KG1 (cell line): ENCODE measurements around the gene NETO2.
"Not testable (repeated sequence)": the region's sequence is repeated elsewhere in the genome, so short reads cannot be mapped to it uniquely, and the experiment has no call there.

Experiments used
- DNase-seq: peaks from one replicate; lab custom pipeline; 2025; lab: John Stamatoyannopoulos, UW

The NETO2 gene

GRCh38 chr16:47065766-47066688 is 77.7 kb downstream of the NETO2 start:
- DNase-seq, result no peak

GRCh38 chr16:47064775-47065174 is 79.0 kb downstream of the NETO2 start:
- DNase-seq, result no peak

DNA sequence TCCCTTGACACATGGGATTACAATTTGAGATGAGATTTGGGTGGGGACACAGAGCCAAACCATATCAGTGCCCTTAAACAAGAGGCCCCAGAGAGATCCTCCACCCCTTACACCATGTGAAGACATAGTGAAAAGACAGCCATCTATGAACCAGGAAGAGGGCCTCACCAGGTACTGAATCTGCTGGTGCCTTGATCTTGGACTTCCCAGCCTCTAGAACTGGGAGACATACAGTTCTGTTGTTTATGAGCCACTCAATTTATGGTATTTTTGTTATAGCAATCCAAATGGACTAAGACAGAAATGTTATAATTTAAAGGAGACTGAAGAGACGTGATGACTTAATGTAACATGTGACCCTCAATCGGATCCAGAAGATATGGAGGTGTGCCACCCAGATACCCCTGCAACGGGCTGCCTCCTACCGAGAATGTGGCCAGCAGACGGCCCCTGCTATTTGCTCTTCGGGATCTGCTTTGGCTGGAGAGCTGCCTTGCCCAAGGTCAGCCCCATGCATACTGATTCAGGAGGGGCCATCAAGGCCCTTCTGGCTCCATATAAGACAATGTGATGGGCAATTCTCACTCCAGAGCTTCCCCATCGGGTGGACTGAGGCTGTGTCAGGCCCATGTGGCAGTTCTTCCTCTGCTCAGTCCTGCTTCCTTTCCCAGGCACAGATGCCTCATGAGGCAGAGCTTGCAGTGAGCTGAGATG is 80.6 kb downstream of the NETO2 start:
- no peak for DNase-seq

DNA sequence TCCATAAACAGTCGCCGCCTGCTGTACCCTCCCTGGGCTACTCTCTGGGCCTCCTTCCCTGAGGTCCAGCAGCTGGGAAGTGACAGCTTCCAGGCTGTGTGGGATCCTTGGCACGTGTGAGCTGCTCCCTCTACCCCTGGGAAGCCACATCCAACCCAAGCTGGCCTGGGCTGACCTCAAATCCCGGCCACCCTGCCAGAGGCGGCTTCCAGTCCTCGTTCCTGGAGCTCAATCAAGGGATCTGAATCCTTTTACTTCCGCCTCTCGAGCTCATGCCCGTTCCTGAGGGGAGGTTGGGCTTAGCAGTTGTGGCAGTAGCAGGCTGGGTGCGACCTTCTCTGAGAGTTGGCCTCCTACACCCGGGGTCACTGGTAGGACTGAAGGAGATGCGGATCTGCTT is 82.5 kb downstream of the NETO2 start:
- DNase-seq, result no peak

- DNase-seq, result no peak
These were observed 83.1 kb downstream of the NETO2 start for GRCh38 chr16:47060596-47060995.

DNA sequence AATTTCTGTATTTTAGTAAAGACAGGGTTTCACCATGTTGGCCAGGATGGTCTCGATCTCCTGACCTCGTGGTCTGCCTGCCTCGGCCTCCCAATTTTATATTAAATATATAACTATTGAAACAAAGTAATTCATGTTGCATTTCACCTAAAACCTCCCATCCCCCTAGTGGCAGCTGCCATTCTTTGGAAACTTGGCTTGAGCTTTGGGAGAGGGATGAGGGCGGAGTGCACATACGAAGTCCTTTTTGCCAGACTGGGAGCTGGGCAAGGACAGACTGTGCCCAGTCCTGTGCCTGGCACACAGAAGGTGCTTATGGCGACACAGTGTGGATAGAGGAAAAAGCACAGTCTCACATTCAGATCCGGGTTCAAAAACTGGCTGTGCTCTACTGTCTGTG is 83.8 kb downstream of the NETO2 start:
- DNase-seq, result no peak

DNA sequence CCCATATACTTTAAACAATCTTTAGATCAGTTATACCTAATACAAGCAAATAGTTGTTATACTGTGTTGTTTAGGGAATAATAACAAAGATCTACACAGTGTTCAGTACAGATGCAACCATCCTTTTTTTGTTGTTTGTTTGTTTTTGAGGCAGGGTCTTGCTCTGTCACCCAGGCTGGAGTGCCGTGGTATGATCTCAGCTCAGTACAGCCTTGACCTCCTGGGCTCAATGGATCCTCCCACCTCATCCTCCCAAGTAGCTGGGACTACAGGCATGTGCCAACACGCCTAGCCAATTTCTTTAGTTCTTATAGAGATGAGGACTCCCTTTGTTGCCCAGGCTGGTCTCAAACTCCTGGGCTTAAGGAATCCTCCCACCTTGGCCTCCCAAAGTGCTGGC is 84.6 kb downstream of the NETO2 start:
- DNase-seq, result not testable (repeated sequence)

GRCh38 chr16:47058295-47059086 is 85.3 kb downstream of the NETO2 start:
- DNase-seq, result no peak

DNA sequence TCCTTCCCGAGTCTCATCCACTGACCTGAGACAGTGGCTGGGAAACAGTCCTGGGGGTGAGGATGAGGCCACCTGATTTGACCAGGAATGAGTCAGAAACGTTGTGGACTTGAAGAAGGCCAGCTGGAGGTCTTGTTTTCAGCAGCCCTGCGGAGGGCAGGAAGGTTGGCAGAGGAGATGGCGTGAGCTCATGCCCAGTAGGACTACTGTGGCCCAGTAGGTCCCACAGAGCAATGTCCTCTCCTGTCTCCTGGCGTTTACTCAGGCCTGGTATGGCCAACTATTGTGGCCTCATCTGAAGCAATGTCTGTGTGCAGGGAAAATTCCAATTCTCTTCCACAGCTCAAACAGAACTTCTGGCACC is 86.1 kb downstream of the NETO2 start:
- DNase-seq, result no peak

DNA sequence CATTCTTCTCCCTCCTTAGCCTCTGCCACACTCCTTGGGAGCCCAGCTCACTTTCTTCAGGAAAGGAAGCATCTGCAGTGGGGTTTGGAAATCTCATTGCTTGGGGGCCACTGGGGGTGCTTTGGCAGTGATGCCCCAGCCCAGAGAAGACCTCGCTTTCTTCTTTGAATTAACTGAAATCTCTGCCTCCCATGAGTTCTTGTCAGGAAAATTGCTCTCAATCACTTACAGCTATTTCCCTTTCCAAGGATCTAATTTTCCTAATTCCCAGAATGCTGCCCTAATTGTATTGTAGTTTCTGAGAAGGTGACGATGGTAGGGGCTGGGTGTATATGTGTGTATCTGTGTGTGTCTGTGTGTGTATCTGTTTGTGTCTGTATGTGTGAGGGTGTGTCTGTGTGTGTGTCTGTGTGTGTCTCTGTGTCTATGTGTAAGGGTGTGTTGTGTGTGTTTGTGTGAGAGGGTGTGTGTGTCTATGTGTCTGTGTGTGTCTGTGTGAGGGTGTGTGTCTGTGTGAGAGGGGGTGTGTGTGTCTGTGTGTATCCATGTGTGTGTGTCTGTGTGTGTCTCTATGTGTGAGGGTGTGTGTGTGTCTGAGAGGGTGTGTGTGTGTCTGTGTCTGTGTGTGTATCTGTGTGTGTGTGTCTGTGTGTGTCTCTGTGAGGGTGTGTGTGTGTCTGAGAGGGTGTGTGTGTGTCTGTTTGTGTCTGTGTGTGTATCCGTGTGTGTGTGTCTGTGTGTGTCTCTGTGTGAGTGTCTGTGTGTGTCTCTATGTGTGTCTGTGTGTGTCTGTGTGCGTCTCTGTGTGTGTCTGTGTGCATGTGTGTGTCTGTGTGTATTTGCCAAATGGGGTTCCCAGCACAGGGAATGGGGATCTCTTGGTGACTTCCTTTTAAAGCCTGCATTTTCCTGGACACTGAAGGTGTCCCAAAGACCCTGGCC is 86.8 kb downstream of the NETO2 start:
- no peak for DNase-seq

DNA sequence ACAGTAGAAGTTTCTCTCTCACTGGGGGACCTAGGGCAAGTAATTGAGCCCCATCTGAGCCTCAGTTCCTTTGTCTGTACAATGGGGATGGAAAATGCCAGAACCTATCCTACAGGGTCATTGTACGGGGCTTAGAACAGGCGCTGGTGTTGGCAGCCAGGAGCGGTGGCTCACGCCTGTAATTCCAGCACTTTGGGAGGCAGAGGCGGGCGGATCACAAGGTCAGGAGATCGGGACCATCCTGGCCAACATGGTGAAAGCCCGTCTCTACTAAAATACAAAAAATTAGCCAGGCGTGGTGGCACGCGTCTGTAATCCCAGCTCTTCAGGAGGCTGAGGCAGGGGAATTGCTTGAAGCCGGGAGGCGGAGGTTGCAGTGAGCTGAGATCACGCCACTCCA is 87.7 kb downstream of the NETO2 start:
- not testable (repeated sequence) for DNase-seq

DNA sequence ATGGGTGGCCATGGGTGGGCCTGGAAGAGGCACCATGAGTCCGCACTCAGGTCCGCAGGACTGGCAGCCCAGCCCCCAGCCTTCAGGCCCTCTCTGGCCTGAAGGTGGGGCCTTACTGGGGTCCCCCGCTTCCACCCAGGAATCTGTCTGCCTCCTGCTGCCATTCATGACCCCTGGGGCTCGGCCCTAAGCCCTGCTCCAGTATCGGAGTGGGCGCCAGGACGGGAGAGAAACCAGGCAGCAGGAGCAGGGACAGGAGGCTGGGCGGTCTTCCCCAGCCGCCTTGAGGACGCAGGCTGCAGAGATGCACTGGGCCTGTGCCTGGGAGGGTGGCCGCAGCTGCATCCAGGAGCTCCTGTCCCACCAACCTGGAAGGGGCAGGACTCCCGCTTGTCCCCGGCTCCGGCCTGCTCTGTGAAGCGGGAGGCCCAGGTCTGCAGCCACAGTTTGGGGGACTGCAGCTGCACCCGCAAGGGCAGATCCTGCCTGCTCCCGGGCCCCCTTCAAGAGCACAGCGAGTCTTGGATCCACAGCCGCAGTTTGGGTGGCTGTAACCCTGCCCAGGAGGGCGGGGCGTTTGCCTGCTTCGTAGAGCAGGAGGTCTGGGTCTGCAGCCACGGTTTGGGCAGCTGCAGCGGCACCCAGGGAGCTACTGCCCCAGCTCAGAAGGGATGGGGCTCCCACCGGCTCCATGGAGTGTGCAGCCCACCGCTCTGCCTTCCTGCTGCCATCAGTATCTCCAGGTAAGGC is 88.4 kb downstream of the NETO2 start:
- DNase-seq, result no peak

DNA sequence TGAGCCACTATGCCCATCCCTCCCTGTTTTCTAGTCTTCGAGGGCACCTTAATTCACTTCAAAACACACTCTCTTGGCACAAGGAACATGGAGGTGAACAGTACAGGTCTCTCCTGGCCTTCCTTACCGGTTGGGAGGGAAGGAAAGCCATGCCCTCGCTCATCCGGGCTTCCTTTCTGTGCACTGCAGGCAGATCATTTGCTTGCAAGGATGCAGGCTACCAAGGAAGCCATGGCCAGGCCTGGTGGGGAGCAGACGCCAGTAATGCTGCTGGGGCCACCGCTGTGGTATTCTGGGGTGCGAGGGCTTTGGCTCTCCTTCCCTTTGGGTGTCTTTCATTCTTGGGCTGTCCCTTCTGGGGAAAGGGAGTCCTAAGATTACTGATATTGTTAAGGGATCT is 89.4 kb downstream of the NETO2 start:
- no peak for DNase-seq

DNA sequence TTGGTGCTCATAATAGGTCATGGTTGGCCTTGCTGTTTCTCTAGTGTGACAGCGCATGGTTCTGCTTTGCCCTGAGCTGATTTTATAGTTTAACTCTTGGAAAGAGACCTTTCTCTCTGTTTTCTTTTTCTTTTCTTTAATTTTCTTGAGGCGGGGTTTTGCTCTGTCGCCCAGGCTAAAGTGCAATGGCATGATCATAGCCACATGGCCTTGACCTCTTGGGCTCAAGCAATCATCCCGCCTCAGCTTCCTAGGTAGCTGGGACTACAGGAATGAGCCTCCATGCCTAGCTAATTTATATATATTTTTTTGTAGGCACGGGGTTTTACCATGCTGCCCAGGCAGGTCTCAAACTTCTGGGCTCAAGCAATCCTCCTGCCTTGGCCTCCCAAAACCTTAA is 89.8 kb downstream of the NETO2 start:
- no peak for DNase-seq

- DNase-seq, result no peak
These were observed 90.8 kb downstream of the NETO2 start for GRCh38 chr16:47052666-47053640.

- DNase-seq, result no peak
These were observed 92.7 kb downstream of the NETO2 start for GRCh38 chr16:47051031-47051430.

GRCh38 chr16:47049901-47050583 is 93.7 kb downstream of the NETO2 start:
- no peak for DNase-seq

DNA sequence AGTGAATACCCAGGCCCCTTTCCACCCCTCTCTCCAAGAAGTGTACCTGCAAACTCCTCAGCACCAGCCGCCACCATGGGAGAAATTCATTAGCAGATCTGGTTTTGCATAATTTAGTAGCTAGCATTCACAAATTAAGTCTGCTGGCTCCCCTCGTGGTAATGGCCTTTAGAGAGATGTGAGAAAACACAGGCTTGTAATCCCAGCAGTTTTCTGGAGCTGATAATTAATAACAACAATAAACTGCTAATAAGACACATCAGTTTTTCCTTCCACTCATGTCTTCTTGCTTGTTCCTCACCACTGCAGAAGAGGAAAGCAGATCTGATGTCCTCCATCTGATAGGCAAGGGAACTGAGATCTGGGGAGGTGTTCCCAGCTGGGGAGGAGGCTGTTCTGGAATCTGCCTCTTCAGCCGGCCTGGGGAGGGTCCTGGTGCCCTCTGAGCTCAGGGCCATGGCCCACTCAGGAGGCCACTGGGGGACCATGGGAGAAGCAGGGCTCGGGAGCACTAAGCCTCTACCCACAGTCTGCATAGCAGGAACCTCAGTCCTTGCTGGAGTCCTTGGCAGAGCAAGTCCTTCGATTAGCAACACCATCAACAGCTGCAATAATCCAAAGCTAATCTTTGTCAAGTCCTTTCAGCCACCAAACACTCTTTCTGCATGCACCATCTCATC is 96.1 kb downstream of the NETO2 start:
- no peak for DNase-seq
